ENCODE results near the gene ZNF528. TPM values are rescaled to one million over a fixed set of nuclear protein-coding genes. Genes with fewer than 3 reads are reported as not detected.

The ZNF528 gene
- 14.9 and 22.5 TPM in 2 replicates for total RNA-seq (2014; rRNA removed; shearing (Covaris generic))
- polyA plus RNA-seq (2016; fragmentation: Nextera tagmentation; extraction: Ambion mirVana) = 19.2 and 24.2 TPM in 2 replicates

GRCh38 chr19:52397310-52398080 is at the start of gene ZNF528:
Gene ZNF528 (plus strand): TSS chr19:52397849. CDS start chr19:52402014, 4,165 bp downstream.
- no peaks in the 10 kb centered on the region for H4K20me1 ChIP-seq (ENCODE audit: insufficient read depth)

DNA sequence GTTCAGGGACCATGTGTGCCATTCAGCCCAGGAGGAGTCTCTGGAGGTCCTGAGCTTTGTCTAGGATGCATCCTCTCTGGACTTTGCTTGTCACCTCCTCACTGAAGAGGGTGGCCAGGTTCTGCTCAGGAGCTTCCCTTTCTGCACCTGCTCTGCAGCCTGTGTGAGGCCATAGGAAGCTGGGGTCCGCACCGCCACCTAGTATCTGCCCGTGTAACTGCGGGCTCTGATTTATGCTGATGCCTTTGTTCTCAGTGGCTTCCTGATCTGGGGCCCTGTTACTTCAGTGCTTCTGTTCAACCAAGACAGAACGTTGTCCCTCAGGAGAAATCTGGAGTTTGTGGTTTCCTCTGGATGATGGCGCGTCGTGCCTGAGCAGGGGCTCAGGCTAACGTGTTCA is 46.1 kb upstream of the ZNF528 start:
- no peaks in the 10 kb centered on the region for H3K79me2 ChIP-seq (ENCODE audit: insufficient read depth)
- WGBS, 2 experiments (ENCODE audit: low coverage in 1 of 2, low lambda C conversion rate in 2 of 2, missing lambda C conversion rate in 2 of 2) = 79 to 80% methylated on average over 9 of the region's 9 CpGs
- H3K4me1 ChIP-seq (ENCODE audit: insufficient read depth) = no peaks in the 10 kb centered on the region
- no peaks in the 10 kb centered on the region for H3F3A ChIP-seq (ENCODE audit: insufficient read depth)
- no peaks in the 10 kb centered on the region for H4K20me1 ChIP-seq (ENCODE audit: insufficient read depth)
- peaks cover 27% of the 10 kb centered on the region; the same call in 1 of the 2 replicates for H3K36me3 ChIP-seq (ENCODE audit: low read depth)
- H3K4me3 ChIP-seq = no peak overlapping the region
- H3K9me3 ChIP-seq (ENCODE audit: low read depth) = no peaks in the 10 kb centered on the region
- H3K4me2 ChIP-seq (ENCODE audit: unreplicated experiment) = no peak overlapping the region
- in situ Hi-C loops (cut with MboI) = no loop called here
- TF ChIP-seq EZH2 (IDR thresholded peaks at IDR 0.05; ENCODE audit: insufficient read depth, poor library complexity, severe bottlenecking) (no peak), EZH2phosphoT487 (IDR thresholded peaks at IDR 0.05; ENCODE audit: insufficient read depth, low read depth) (no peak)
- no peak for DNase-seq
- no peak overlapping the region for H3K27ac ChIP-seq
- no peak overlapping the region for H2AFZ ChIP-seq
- no peaks in the 10 kb centered on the region for H3K9me2 ChIP-seq (ENCODE audit: insufficient read depth)
- no peak overlapping the region for H3K9ac ChIP-seq
- H3K27me3 ChIP-seq (replicated peaks; ENCODE audit: insufficient read depth) = no peaks in the 10 kb centered on the region

More at GRCh38 chr19:52397310-52398080, at the start of gene ZNF528:
- Histone ChIP-seq H3F3A (ENCODE audit: insufficient read depth) (0 out of 2 replicates have a peak, but pooled peaks cover 6% of the 10 kb centered on the region), H3K27ac (peak within 1 kb of the TSS; percentile 94), H3K4me1 (ENCODE audit: insufficient read depth) (no peaks in the 10 kb centered on the region), H3K4me2 (ENCODE audit: unreplicated experiment) (peak within 1 kb of the TSS; percentile 100), H3K9me3 (ENCODE audit: low read depth) (no peaks in the 10 kb centered on the region), H3K9me2 (ENCODE audit: insufficient read depth) (no peaks in the 10 kb centered on the region), H3K27me3 (replicated peaks; ENCODE audit: insufficient read depth) (no peaks in the 10 kb centered on the region), H3K79me2 (ENCODE audit: insufficient read depth) (peaks cover 45% of the 10 kb centered on the region), H2AFZ (peak within 1 kb of the TSS; percentile 98), H3K9ac (peak within 1 kb of the TSS; percentile 96), H3K36me3 (ENCODE audit: low read depth) (peaks cover 26% of the 10 kb centered on the region), H3K4me3 (peak within 1 kb of the TSS; percentile 94)
- 2 to 3% methylated on average over 35 to 36 of the region's 36 CpGs for WGBS, 2 experiments (ENCODE audit: low coverage in 1 of 2, low lambda C conversion rate in 2 of 2, missing lambda C conversion rate in 2 of 2)
- peak; percentile 99 for DNase-seq
- in situ Hi-C loops (cut with MboI) = no loop called here
- no peak for TF ChIP-seq EZH2 (IDR thresholded peaks at IDR 0.05; ENCODE audit: insufficient read depth, poor library complexity, severe bottlenecking)
- no peak for TF ChIP-seq EZH2phosphoT487 (IDR thresholded peaks at IDR 0.05; ENCODE audit: insufficient read depth, low read depth)

GRCh38 chr19:52366414-52366824 is 31.2 kb upstream of the ZNF528 start:
- H3F3A ChIP-seq (ENCODE audit: insufficient read depth) = peaks cover 10% of the 10 kb centered on the region
- no peaks in the 10 kb centered on the region for H3K9me2 ChIP-seq (ENCODE audit: insufficient read depth)
- H3K27ac ChIP-seq = no peak overlapping the region
- H4K20me1 ChIP-seq (ENCODE audit: insufficient read depth) = no peaks in the 10 kb centered on the region
- no peaks in the 10 kb centered on the region for H3K27me3 ChIP-seq (replicated peaks; ENCODE audit: insufficient read depth)
- peaks cover 11% of the 10 kb centered on the region for H3K79me2 ChIP-seq (ENCODE audit: insufficient read depth)
- in situ Hi-C loops (cut with MboI) = no loop called here
- H3K4me2 ChIP-seq (ENCODE audit: unreplicated experiment) = no peak overlapping the region
- TF ChIP-seq EZH2 (IDR thresholded peaks at IDR 0.05; ENCODE audit: insufficient read depth, poor library complexity, severe bottlenecking) (no peak), EZH2phosphoT487 (IDR thresholded peaks at IDR 0.05; ENCODE audit: insufficient read depth, low read depth) (no peak)
- no peak overlapping the region for H2AFZ ChIP-seq
- peaks cover 9% of the 10 kb centered on the region for H3K9me3 ChIP-seq (ENCODE audit: low read depth)
- H3K4me1 ChIP-seq (ENCODE audit: insufficient read depth) = no peaks in the 10 kb centered on the region
- DNase-seq = no peak
- 90 to 93% methylated on average over 8 of the region's 8 CpGs for WGBS, 2 experiments (ENCODE audit: low coverage in 1 of 2, low lambda C conversion rate in 2 of 2, missing lambda C conversion rate in 2 of 2)
- no peak overlapping the region for H3K9ac ChIP-seq
- H3K4me3 ChIP-seq = no peak overlapping the region
- H3K36me3 ChIP-seq (ENCODE audit: low read depth) = peaks cover 35% of the 10 kb centered on the region

GRCh38 chr19:52369559-52370340 is 27.9 kb upstream of the ZNF528 start, which contains the start of gene ZNF880:
Gene ZNF880 (plus strand): TSS chr19:52369923. CDS start chr19:52369966, 43 bp downstream.
- Histone ChIP-seq H3K4me1 (ENCODE audit: insufficient read depth) (no peaks in the 10 kb centered on the region), H3K79me2 (ENCODE audit: insufficient read depth) (peaks cover 26% of the 10 kb centered on the region), H3K4me3 (peak within 1 kb of the TSS; percentile 93), H3K27ac (peak within 1 kb of the TSS; percentile 100), H4K20me1 (ENCODE audit: insufficient read depth) (no peaks in the 10 kb centered on the region), H2AFZ (peak within 1 kb of the TSS; percentile 87), H3K4me2 (ENCODE audit: unreplicated experiment) (peak within 1 kb of the TSS; percentile 78), H3K27me3 (replicated peaks; ENCODE audit: insufficient read depth) (no peaks in the 10 kb centered on the region), H3K9me3 (ENCODE audit: low read depth) (peaks cover 9% of the 10 kb centered on the region), H3K36me3 (ENCODE audit: low read depth) (peaks cover 38% of the 10 kb centered on the region), H3K9ac (peak within 1 kb of the TSS; percentile 99), H3K9me2 (ENCODE audit: insufficient read depth) (no peaks in the 10 kb centered on the region), H3F3A (ENCODE audit: insufficient read depth) (peaks cover 10% of the 10 kb centered on the region)
- in situ Hi-C loops (cut with MboI) = no loop called here
- TF ChIP-seq EZH2 (IDR thresholded peaks at IDR 0.05; ENCODE audit: insufficient read depth, poor library complexity, severe bottlenecking) = no peak
- TF ChIP-seq EZH2phosphoT487 (IDR thresholded peaks at IDR 0.05; ENCODE audit: insufficient read depth, low read depth) = no peak
- WGBS, 2 experiments (ENCODE audit: low coverage in 1 of 2, low lambda C conversion rate in 2 of 2, missing lambda C conversion rate in 2 of 2) = 1 to 2% methylated on average over 52 of the region's 52 CpGs
- peak; percentile 98 for DNase-seq
